COLO668 (cell line): Measurements from ENCODE around the gene KCNA2.

Experiments used
- DNase-seq: peaks from one replicate; lab custom pipeline; 2025; ENCODE audit not compliant: unreplicated experiment; lab: John Stamatoyannopoulos, UW

The KCNA2 gene

GRCh38 chr1:110572751-110573150 lies 33.4 kb downstream of the KCNA2 start:
- DNase-seq, result no peak

GRCh38 chr1:110570901-110571300 lies 35.3 kb downstream of the KCNA2 start:
- no peak for DNase-seq

GRCh38 chr1:110570307-110570706 lies 35.9 kb downstream of the KCNA2 start:
- DNase-seq, result no peak

- no peak for DNase-seq
Observed at GRCh38 chr1:110566836-110567235, 39.3 kb downstream of the KCNA2 start.

GRCh38 chr1:110565565-110565964 lies 40.6 kb downstream of the KCNA2 start:
- DNase-seq, result no peak

- DNase-seq, result no peak
Observed at GRCh38 chr1:110563089-110563488, 43.1 kb downstream of the KCNA2 start.

- DNase-seq, result no peak
Observed at GRCh38 chr1:110561596-110561995, 44.6 kb downstream of the KCNA2 start.

GRCh38 chr1:110559157-110559556 lies 47.0 kb downstream of the KCNA2 start:
- DNase-seq, result no peak

GRCh38 chr1:110557481-110557880 lies 48.7 kb downstream of the KCNA2 start:
- no peak for DNase-seq

- DNase-seq, result no peak
Observed at GRCh38 chr1:110556471-110556807, 49.7 kb downstream of the KCNA2 start.

GRCh38 chr1:110555807-110556470 lies 50.2 kb downstream of the KCNA2 start:
- DNase-seq, result no peak

- no peak for DNase-seq
Observed at GRCh38 chr1:110554871-110555801, 51.0 kb downstream of the KCNA2 start.

- no peak for DNase-seq
Observed at GRCh38 chr1:110551278-110551809, 54.8 kb downstream of the KCNA2 start.

- no peak for DNase-seq
Observed at GRCh38 chr1:110549831-110550230, 56.3 kb downstream of the KCNA2 start.

- DNase-seq, result peak; percentile 73
Observed at GRCh38 chr1:110548381-110548780, 57.8 kb downstream of the KCNA2 start.

- DNase-seq, result no peak
Observed at GRCh38 chr1:110547017-110547416, 59.1 kb downstream of the KCNA2 start.

- DNase-seq, result no peak
Observed at GRCh38 chr1:110545492-110545891, 60.7 kb downstream of the KCNA2 start.

GRCh38 chr1:110544753-110545152 lies 61.4 kb downstream of the KCNA2 start:
- no peak for DNase-seq
